HG02852 (cell line): Measurements from ENCODE around the gene MTPN.
A peak's percentile ranks its signal among the peaks of the same experiment; 100 is the strongest.

Source experiments
- ATAC-seq: cut with Tn5 transposase; IDR thresholded peaks from one replicate; pipeline ENCODE4 v1.9.1; 2021; ENCODE audit warnings: mild to moderate bottlenecking, moderate library complexity; ENCODE audit not compliant: unreplicated experiment

Gene MTPN

DNA sequence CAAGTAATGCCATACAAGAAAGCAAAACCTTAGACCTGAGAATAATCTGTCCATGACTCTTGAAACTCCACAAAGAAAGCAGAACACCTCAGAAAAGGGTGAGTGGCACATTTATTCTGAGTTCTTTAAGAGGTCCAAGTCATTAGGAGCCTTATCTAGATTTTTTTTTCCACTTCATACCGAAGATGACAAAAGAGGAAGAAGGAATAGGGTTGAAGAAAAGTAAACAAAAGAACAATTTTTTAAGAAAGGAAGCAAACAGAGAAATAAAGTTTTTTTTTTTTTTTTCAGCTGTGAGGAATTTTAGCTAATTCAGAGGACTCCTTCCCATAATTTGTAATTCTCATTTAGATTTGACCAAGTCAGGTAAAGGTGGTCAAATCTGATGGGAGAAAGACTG lies 13.1 kb upstream of the MTPN start:
- ATAC-seq = no peak

DNA sequence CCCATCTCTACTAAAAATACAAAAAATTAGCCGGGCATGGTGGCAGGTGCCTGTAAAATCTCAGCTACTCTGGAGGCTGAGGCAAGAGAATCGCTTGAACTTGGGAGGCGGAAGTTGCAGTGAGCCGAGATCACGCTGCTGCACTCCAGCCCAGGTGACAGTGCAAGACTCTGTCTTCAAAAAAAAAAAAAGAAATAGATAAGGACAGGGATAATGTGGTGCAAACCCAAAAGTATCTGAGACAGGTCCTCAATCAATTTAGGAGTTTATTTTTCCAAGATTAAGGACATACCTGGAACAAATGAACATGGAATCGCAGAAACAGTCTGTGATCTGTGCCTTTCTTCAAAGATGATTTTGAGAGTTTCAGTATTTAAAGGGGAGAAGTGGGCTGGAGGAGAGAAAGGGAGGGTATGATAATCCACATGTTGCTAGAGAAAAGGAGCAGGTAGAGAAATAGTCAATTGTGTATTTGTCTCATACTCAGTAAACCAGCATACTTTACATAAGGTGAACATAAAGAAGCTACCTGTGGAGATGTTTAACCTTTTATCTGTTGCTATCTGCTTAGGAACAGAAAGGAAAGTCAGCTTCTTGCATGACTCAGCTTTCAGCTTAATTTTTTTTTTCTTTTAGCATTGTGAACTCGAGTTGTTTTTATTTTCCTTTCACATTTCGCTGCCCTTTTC lies 4.9 kb upstream of the MTPN start:
- no peak for ATAC-seq

DNA sequence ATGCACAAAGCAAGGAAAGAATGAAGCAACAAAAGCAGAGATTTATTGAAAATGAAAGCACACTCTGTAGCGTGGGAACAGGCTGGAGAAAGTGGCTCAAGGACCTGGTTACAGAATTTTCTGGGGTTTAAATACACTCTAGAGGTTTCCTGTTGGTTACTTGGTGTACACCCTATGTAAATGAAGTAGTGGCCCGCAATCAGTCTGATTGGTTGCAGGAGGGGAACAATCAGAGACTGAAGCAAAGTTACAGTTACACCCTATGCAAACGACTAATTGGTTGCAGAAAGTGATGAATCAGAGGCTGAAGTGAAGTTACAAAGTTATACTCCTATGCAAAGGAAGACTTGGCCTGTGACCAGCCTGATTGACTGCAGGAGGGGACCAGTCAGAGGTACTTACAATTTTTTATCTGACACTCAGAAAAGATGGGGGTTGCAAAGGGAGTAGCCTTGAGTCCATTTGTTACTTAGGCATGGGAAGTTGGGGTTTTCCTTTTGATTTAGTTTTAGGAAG lies 3.6 kb upstream of the MTPN start:
- ATAC-seq = peak; percentile 70

DNA sequence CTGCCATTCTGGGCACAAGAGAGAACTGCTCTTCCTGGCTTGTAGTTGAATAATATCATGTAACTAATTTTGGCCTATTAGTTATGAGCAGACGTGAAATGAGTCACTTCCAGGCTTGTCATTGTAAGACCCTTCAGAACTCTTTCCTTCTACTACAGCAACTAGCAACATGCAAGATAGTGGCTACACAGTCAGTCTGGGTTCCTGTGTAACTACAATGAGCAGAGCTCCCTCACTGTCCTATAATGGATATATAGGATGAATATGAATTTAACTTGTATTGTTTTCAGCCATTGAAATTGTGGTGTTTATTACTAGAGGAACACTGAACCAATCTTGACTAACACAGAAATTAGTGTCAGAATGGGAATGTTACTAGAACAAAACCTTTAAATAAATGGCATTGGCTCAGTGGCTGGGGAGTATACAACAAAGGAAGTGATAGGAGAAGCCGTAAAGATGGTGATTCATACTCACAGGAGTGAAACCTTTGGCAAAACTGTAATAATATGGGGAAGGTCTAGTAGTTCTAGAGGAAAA lies 2.9 kb upstream of the MTPN start:
- peak; percentile 18 for ATAC-seq

DNA sequence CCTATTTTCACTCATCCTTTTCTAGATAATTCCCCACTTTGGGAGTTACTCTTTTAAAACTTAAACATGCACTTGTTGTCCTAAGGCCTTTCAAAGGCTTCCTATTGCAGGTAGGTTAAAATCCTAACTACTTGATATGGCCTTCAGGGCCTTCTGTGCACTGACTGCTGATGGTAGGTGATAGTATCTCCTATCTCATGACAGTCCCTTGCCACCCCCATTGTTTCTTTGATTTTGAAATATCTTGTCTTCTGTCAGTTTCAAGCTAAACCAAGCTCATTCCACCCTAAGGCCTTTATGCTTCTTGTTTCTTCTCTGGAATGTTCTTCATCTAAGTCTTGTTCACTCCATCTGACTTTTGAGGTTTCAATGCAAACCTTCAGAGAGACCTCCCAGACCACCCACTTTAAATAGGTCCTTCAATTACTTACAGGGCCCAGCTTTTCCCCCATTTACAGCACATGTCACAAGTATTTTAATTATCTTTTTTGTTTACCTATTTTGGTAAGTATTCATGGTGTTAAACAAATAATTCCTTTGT lies 2.4 kb upstream of the MTPN start:
- no peak for ATAC-seq

DNA sequence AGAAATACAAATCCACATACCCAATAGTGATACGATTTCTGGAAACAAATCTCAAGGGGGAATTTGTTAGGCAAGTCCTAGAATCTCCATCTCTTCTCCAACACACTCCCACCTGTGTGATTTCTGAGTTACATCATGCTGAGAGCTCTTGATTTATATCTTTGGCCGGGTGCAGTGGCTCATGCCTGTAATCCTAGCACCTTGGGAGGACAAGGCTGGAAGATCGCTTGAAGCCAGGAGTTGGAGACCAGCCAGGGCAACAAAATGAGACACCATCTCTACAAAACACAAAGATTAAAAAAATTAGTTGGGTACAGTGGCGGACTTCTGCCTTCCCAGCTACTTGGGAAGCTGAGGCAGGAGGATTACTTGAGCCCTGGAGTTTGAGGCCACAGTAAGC lies 1.5 kb upstream of the MTPN start:
- ATAC-seq = no peak

DNA sequence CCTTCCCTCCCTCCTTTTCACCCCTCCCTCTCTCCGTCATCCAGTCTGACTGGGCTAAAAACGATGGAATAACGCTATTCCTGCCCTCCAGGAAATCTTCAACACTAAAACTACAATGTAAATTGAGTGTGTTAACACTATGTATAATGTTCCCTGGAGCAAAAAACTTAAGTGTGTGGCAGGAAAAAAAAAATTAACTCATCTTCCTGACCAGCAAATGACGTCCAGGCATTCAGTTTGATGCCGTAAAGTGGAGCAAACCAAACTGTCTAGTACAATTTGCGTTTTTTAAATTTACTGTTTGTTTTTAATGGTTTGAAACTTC lies 545 bp upstream of the MTPN start:
- no peak for ATAC-seq

DNA sequence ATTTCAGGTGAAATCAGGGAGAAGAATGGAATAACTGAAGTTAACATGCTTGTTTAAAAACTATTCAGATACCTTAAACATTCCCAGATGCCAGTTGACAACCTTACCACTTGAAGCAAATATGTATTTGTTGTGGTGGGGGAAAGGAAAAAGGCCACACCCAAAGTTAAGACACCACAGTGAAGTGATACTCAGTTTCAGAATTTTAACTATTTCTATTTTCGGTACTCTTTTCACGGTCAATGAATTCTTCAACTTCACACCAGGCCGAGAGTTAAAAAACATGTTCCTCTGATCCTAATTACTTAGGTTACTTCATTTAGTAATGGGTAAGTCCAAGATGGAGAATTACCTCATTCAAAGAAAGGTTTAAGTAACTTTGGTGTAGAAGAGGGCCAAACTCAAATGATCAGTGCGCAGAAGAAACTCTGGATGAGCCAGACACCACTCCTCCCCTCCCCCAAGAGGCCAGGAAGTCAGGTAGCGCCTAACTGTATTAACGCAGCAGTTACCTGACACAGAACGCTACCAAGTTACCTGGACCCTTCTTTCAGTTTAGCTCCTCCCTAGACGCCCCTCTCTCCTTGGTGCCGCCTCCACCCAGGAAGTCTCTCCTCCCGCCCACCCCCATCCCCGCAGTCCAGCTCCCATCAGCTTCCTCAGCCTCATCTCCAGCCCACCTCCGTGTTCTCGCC lies 700 bp downstream of the MTPN start:
- peak; percentile 14 for ATAC-seq

DNA sequence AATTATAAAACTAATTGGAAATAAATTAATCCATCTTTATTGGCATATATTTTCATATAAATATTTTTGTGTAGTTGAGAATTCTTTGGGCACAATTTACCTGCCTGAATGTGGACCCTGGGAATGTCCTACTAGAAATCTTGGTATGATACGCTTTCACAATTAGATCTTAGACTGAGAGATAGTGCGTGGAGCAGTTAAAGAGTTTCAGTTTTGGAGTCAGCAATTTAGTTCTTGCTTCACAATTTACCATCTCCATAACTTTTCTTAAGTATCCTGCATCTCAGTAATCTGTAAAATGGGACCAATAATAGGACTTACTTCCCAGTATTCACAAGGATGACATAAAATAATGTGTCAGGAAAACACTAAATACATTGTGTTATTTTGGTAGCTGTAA lies 2.0 kb downstream of the MTPN start:
- no peak for ATAC-seq

DNA sequence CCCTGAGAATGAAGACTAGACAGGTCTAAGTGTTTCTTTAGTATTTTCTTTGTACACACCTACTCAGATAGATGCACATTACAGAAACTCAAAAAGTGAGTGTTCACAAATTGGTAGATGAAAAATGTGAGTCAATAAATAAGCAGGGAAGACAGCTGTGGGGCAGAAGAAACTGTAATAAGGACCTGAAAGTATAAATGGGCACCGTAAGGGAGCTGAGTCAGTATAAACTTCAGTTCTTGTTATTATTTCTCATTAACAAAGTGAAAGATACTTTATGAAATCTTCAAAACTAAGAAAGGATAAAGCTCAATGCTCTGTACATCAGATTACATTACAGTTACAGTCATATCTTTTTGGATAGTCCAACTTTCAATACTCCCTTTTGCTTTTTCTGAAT lies 2.5 kb downstream of the MTPN start:
- ATAC-seq = no peak

DNA sequence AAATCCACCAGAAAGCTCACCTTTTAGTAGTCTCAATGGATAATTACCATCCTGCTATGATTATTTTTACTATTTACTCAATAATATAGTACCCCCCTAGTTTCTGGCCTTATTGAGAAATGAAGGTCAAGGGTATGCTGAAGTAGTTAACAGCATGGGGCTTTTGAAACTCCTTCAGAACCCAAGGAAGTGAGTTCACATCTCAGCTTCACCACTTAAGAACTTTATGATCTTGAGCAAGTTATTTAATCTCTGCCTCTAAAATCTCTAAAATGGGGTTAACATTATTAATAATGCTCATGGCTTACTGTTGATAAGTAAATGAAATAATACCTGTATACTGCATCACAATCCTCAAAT lies 5.8 kb downstream of the MTPN start:
- ATAC-seq = no peak

DNA sequence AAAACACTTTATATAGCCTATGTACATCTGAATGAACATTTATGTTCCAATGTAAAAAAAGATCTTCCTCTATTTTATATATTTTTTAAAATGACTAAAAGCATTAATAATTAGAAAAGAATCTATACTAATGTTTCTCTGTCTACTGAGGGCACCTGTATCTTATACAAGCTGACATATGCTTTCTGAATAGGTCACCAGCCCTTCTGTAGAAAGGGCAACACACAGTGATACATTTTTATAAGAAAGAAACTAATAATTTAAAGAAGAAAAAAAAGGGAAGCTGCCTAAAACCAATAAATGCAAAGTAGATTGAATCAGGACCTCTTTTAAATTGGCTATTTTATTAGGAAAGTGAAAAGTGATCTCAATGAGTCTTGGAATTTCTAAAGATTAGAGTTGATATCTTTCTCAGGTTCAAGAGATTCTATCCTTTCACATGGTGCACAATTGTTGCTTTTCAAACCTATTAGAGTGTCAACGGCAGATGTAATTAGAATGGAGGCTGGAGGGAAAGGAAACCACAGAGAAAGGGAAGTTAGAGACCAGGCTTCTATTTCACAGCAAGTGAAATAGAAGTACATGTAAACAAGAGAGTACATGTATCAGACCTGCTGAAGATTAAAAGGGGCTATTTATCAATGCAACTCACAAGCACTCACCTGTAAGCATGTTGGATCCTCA lies 6.3 kb downstream of the MTPN start:
- peak; percentile 87 for ATAC-seq

DNA sequence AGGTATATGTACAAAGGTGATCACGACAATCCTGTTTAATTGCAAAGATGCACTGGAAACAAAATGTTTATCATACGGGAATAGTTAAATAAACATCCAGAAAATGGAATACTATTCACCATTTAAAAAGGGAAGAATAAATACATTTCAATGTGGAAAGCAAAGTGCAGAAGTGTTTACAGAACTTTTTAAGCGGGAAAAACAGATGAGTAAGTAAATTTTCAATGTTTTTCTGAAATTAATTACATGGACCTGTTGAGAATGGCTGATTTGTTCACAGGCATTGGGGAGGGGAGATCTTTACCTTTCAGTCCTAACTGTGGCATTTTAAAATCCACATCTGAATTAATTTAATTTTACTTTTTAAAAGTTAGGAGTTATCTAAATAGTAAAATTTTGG lies 7.1 kb downstream of the MTPN start:
- ATAC-seq = no peak

DNA sequence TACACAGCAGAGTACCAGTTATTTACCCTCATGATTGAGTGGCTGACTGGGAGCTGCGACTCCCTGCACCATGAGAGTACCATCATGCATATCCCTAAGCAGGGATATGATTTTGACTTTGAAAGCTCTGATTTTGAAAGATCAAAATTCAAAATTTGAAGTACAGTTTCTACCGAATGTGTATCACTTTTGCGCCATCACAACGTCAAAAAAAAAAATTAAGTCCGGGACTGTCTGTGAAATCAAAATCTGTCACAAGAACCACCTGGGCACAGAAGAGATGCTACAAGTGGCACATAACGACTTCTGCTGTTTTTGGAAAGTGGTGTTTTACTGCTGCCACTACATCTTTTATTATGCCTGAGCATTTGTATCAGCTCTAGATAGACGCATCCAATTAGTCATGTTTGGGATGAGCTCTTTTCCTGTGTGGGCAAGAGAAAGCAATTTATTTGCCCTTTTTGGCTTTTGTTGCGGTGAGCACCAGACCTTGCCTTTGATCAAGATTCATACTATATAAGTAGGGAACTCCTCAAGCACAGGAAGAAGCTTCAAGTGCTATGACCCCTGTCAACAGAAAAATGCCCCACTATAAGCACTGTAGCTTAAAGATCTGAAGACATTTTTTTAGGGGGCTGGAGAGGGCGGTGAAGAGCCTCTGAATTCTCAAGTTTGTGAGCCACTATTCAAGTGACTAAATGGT lies 10.7 kb downstream of the MTPN start:
- ATAC-seq = no peak

DNA sequence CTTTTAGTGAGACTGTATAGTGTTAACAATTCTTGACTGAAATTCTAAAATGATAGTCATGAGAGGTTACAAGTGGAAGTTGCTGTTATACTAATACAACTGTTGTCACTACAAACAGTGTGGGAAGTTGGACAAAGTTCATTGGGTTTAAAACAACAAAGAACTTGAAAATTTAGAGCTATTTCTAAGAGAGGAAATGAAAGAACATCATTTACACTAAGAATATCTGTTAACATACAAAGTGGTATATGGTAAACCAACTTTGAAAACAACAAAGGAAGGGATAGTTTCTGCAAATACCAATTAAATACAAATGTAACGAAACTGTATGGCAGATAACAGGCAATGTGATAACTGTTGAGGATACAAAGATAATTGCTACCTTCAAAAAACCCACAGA lies 11.6 kb downstream of the MTPN start:
- ATAC-seq = peak; percentile 80

DNA sequence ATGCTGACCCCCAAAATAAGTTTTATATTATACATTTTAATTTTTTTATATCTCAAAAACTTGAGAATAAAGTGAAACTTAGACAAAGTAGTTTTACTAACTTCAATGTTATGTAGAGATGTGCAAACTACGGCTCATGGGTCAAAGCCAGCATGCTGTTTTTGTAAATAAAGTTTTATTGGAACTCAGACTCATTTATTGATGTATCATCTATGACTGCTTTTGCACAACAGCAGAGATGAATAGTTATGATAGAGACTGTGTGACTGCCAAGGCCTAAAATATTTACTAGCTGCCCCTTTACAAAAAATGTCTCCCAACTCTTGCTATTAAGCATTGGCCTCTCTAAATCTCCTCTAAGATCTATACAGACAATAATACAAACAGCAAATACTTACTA lies 12.4 kb downstream of the MTPN start:
- ATAC-seq = no peak

DNA sequence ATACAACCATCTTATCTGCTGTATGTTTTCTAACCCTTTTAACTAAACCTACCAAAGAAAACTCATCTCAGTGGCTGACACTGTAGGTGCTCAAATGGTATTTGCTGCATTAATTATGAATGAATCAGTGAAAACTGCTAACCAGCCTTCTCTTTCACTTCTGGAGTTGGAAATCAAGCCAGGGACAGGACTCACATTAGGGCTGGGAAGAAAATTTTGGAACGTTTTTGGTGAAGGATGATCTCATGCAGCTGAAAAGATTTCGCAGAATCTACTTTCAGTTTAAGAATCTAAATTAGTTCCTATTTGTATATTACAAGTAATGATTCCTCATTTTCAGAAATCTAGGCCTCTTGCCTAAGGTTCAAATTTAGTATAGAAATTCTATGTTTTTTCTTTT lies 12.9 kb downstream of the MTPN start:
- no peak for ATAC-seq

DNA sequence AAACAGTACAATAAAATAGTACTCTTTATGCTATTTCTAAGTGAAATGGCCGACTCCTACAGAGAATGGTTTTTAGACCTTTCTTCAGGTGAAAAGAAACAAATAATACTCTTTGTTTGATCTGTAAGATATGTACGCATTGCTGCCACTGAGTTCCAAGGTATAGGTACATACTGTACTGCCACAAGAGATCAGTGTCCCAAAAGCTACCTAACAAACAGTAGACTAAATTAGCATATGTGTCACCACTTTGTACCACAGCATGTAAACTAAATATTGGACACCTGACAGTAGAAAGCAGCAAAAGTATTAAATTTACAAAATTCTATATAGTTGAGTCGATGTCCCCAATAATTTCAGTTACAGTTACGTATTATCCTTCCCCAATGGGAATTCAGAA lies 14.4 kb downstream of the MTPN start:
- no peak for ATAC-seq

DNA sequence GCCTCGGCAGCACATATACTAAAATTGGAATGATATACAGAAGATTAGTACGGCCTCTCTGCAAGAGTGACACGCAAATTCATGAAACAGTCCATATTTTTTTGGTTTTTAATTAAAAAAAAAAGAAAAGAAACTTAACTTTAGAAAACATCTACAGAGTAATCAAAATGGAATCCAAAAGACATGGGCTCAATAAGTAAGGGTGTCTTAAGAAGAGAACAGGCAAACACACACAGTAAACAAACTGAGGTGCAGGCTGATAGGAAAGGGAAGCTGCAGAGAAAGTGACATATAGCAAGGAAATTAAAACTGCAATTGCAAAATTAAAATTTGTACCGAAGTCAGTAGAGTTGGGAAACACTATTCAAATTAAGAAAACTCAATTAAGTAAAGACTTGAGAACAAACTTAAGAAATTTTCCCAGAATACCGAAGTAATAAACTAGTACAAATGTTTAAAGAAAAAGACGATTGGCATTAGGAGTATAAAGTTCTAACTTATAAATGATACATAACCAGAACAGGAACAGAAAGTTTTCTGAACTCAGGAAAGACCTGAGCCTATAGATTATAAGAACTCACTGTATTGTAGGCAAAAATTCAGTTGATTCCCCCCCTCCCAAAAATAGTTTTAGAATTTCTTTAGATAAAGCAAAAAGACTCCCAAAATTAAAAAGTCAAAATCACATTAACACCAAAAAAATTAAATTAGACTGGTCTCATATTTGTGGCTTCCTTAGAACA lies 16.3 kb downstream of the MTPN start:
- no peak for ATAC-seq

DNA sequence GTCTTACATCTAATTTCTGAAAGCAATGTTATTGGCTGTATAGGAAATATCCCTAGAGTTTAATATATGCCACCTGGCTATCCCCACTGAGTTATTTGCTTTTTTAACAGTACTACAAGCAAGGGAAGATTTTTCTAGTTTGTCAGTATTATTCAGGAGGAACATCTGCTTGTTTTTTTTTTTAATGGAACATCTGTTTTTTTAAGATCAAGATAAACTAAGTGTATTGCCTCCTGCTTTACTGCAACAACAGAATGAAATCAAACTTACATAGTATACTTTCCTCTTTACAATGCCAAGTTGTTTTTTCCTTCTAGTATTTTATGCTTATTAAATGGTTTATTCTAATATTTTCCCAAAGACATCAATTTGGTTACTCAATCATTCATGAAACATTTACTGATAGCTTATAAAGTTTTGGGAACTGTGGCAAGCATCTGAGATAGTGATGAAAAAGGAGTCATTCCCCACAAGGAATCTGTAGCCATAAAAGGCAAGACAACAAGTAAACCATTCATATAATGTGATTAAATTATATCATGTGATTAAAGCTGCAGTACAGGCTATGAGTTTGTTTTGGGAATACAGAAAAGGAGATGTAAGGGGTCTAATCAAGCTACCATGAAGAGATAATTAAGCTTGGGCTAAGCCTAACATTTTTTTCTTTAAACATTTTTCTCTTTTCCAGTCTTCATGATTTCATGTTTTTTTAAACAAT lies 17.4 kb downstream of the MTPN start:
- no peak for ATAC-seq
